HEK293 (cell line): ENCODE measurements around the gene CUEDC1.

ENCODE experiments used
- CTCF ChIA-PET: fragments of 350-600 bp; formaldehyde crosslinking; extraction: SDS; loops from one replicate; lab custom pipeline; 2021; ENCODE audit warnings: antibody characterized with exemption; lab: Yijun Ruan, JAX
- POLR2A ChIA-PET: fragments of 300-600 bp; formaldehyde crosslinking; extraction: SDS; loops from one replicate; lab custom pipeline; 2020; ENCODE audit warnings: antibody characterized with exemption, inconsistent platforms; lab: Yijun Ruan, JAX
- H3K27ac ChIP-seq: fragments of 200-500 bp; sonication (Bioruptor generic); 2 replicates; pipeline ENCODE4 v1.5.1; 2014; ENCODE audit warnings: low read depth, low read length, control low read depth, inconsistent platforms; ENCODE audit errors: extremely low read depth
- H3K36me3 ChIP-seq, 2 experiments: fragments of 200-500 bp in 1 of 2; sonication (Bioruptor generic) in 1 of 2; 1 replicate in 1 of 2; 2 replicates in 1 of 2; pipeline ENCODE4 v1.5.1; 2014 to 2017; ENCODE audit warnings: inconsistent platforms in 2 of 2, low read length in 2 of 2; ENCODE audit not compliant: control insufficient read depth in 2 of 2, insufficient read depth in 1 of 2
- H3K4me1 ChIP-seq: fragments of 200-500 bp; sonication (Bioruptor generic); 2 replicates; pipeline ENCODE4 v1.5.1; 2014; ENCODE audit warnings: mild to moderate bottlenecking, low read length, inconsistent platforms; ENCODE audit not compliant: control insufficient read depth, insufficient read depth
- H3K4me3 ChIP-seq: 2 replicates; pipeline ENCODE4 v1.5.1; 2011; ENCODE audit warnings: low read depth, mild to moderate bottlenecking, control low read depth, low read length, moderate library complexity
- H3K9me3 ChIP-seq: fragments of 200-500 bp; sonication (Bioruptor generic); 2 replicates; pipeline ENCODE4 v1.5.1; 2014; ENCODE audit warnings: low read depth, low read length, inconsistent platforms; ENCODE audit not compliant: control insufficient read depth, insufficient read depth
- EGR2 ChIP-seq: fragments of 450-650 bp; formaldehyde crosslinking; IDR thresholded peaks from 2 replicates; pipeline ENCODE4 v1.5.1; 2016; ENCODE audit warnings: low read depth, missing biosample characterization, missing genetic modification characterization
- IKZF3 ChIP-seq: fragments of 450-650 bp; IDR thresholded peaks from 2 replicates; pipeline ENCODE4 v1.5.0; 2018; ENCODE audit warnings: missing biosample characterization, mild to moderate bottlenecking, missing genetic modification characterization, moderate library complexity
- MZF1 ChIP-seq: fragments of 450-650 bp; formaldehyde crosslinking; IDR thresholded peaks from 2 replicates; pipeline ENCODE4 v1.5.1; 2017; ENCODE audit warnings: missing biosample characterization, missing genetic modification characterization, borderline replicate concordance
- OSR2 ChIP-seq: fragments of 450-650 bp; formaldehyde crosslinking; IDR thresholded peaks from 2 replicates; pipeline ENCODE4 v1.5.1; 2016; ENCODE audit warnings: missing biosample characterization, missing genetic modification characterization
- SP2 ChIP-seq: fragments of 450-650 bp; formaldehyde crosslinking; IDR thresholded peaks from 2 replicates; pipeline ENCODE4 v1.5.1; 2016; ENCODE audit warnings: missing biosample characterization, missing genetic modification characterization
- SP3 ChIP-seq: fragments of 450-650 bp; formaldehyde crosslinking; IDR thresholded peaks from 2 replicates; pipeline ENCODE4 v1.5.1; 2016; ENCODE audit warnings: missing biosample characterization, missing genetic modification characterization
- ZBTB17 ChIP-seq: fragments of 450-650 bp; formaldehyde crosslinking; IDR thresholded peaks from 2 replicates; pipeline ENCODE4 v1.5.1; 2016; ENCODE audit warnings: missing biosample characterization, missing genetic modification characterization
- ZBTB21 ChIP-seq: fragments of 450-650 bp; formaldehyde crosslinking; IDR thresholded peaks from 2 replicates; pipeline ENCODE4 v1.5.1; 2017; ENCODE audit warnings: missing biosample characterization, missing genetic modification characterization
- ZEB2 ChIP-seq: fragments of 450-650 bp; formaldehyde crosslinking; IDR thresholded peaks from 2 replicates; pipeline ENCODE4 v1.5.1; 2016; ENCODE audit warnings: missing biosample characterization, missing genetic modification characterization
- ZFHX2 ChIP-seq: fragments of 450-650 bp; formaldehyde crosslinking; conservative IDR thresholded peaks from 2 replicates; pipeline ENCODE4 v1.5.1; 2016; ENCODE audit warnings: missing biosample characterization, missing genetic modification characterization
- ZNF184 ChIP-seq: fragments of 450-650 bp; IDR thresholded peaks from 2 replicates; pipeline ENCODE4 v1.5.1; 2018; ENCODE audit warnings: missing biosample characterization, mild to moderate bottlenecking, missing genetic modification characterization
- ZNF214 ChIP-seq: fragments of 450-650 bp; formaldehyde crosslinking; IDR thresholded peaks from 2 replicates; pipeline ENCODE4 v1.5.1; 2017; ENCODE audit warnings: missing biosample characterization, mild to moderate bottlenecking, missing genetic modification characterization, borderline replicate concordance
- ZNF426 ChIP-seq: fragments of 450-650 bp; formaldehyde crosslinking; IDR thresholded peaks from 2 replicates; pipeline ENCODE4 v1.5.1; 2017; ENCODE audit warnings: missing biosample characterization, missing genetic modification characterization, mild to moderate bottlenecking, inconsistent platforms, moderate library complexity
- ZNF548 ChIP-seq: fragments of 450-650 bp; formaldehyde crosslinking; IDR thresholded peaks from 2 replicates; pipeline ENCODE4 v1.5.1; 2016; ENCODE audit warnings: missing biosample characterization, missing genetic modification characterization
- ZNF600 ChIP-seq: fragments of 450-650 bp; formaldehyde crosslinking; IDR thresholded peaks from 2 replicates; pipeline ENCODE4 v1.5.1; 2016; ENCODE audit warnings: missing biosample characterization, missing genetic modification characterization
- ZNF629 ChIP-seq: fragments of 450-650 bp; formaldehyde crosslinking; IDR thresholded peaks from 2 replicates; pipeline ENCODE4 v1.5.1; 2017; ENCODE audit warnings: missing biosample characterization, missing genetic modification characterization
- ZNF660 ChIP-seq: fragments of 450-650 bp; IDR thresholded peaks from 2 replicates; pipeline ENCODE4 v1.5.1; 2018; ENCODE audit warnings: missing biosample characterization, mild to moderate bottlenecking, missing genetic modification characterization
- ZNF677 ChIP-seq: fragments of 450-650 bp; IDR thresholded peaks from 2 replicates; pipeline ENCODE4 v1.5.0; 2018; ENCODE audit warnings: missing biosample characterization, mild to moderate bottlenecking, missing genetic modification characterization, moderate library complexity
- ZNF701 ChIP-seq: fragments of 450-650 bp; formaldehyde crosslinking; IDR thresholded peaks from 2 replicates; pipeline ENCODE4 v1.5.1; 2016; ENCODE audit warnings: missing biosample characterization, missing genetic modification characterization
- ZNF76 ChIP-seq: fragments of 450-650 bp; formaldehyde crosslinking; IDR thresholded peaks from 2 replicates; pipeline ENCODE4; 2016; ENCODE audit warnings: low read depth, missing biosample characterization, missing genetic modification characterization, borderline replicate concordance
- ZNF777 ChIP-seq: fragments of 450-650 bp; formaldehyde crosslinking; IDR thresholded peaks from 2 replicates; pipeline ENCODE4 v1.5.1; 2017; ENCODE audit warnings: missing biosample characterization, missing genetic modification characterization, borderline replicate concordance
- ZNF785 ChIP-seq: fragments of 450-650 bp; formaldehyde crosslinking; IDR thresholded peaks from 2 replicates; pipeline ENCODE4 v1.5.1; 2016; ENCODE audit warnings: missing biosample characterization, missing genetic modification characterization
- ZNF843 ChIP-seq: fragments of 450-650 bp; formaldehyde crosslinking; IDR thresholded peaks from 2 replicates; pipeline ENCODE4 v1.5.1; 2016; ENCODE audit warnings: missing biosample characterization, missing genetic modification characterization
- ZXDB ChIP-seq: fragments of 450-650 bp; formaldehyde crosslinking; IDR thresholded peaks from 2 replicates; pipeline ENCODE4 v1.5.1; 2016; ENCODE audit warnings: missing biosample characterization, missing genetic modification characterization
- TF ChIP-seq, protein P1 (sequence below): fragments of 450-650 bp; formaldehyde crosslinking; IDR thresholded peaks from 2 replicates; pipeline ENCODE4 v1.5.1; 2016; ENCODE audit warnings: missing biosample characterization, missing genetic modification characterization
- TF ChIP-seq, protein P2 (sequence below): fragments of 450-650 bp; formaldehyde crosslinking; IDR thresholded peaks from 2 replicates; pipeline ENCODE4 v1.5.1; 2016; ENCODE audit warnings: missing biosample characterization, missing genetic modification characterization
- TF ChIP-seq, protein P3 (sequence below): fragments of 450-650 bp; formaldehyde crosslinking; conservative IDR thresholded peaks from 2 replicates; pipeline ENCODE4 v1.5.1; 2016; ENCODE audit warnings: low read depth, missing biosample characterization, missing genetic modification characterization
- TF ChIP-seq, protein P4 (sequence below): fragments of 450-650 bp; formaldehyde crosslinking; IDR thresholded peaks from 2 replicates; pipeline ENCODE4 v1.5.1; 2016; ENCODE audit warnings: missing biosample characterization, missing genetic modification characterization

The CUEDC1 gene

DNA sequence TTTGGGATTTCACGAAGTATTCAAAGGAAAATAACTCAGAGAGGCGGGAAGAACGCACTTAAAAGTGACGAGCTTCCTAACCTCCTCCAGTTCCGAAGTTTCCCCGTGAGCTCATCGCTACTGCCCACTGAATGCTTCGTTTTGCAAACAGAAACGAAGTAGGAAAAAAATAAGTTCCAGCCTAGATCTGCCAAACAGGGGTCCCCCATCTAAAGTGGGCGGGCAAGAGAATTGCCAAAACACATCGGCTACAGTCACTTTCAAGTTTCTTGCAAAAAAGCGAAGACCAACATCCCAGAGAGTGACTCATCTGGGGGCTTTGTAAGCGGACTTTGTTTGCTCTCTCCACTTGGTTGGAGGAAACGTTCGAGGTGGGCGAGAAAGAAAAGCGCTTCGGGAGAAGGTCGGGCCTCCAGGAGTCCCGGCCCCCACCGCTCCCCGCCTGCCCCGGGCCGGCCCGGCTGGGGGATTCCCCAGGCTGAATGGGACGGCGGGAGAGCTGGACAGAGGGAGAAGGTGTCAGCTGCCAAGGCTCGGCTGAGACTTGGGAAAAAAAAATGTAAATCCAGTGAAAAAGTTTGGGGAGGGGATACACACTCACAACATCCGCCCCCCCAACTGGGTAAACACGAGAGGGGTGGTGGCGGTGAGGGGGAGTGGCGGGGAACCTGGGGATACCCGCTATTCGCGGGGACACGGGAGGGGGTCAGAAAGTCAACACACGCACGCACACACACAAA, 31.8 kb upstream of the CUEDC1 start:
- Histone ChIP-seq H3K4me1 (peaks cover 31% of the 10 kb centered on the region), H3K9me3 (no peaks in the 10 kb centered on the region), H3K27ac (peak overlapping the region; percentile 97), H3K36me3 (peaks cover 5 to 28% of the 10 kb centered on the region in 2 experiments; a peak in 2 of 3 replicates), H3K4me3 (peak overlapping the region; percentile 89)
- ChIA-PET CTCF (interaction anchor here (0.7 to 3.6 kb wide), 20 partner anchors 11 to 134 kb away, joined by 3 to 31 read pairs (median 5); partner anchors contain the start of gene CUEDC1), POLR2A (interaction anchor here (0.9 to 3.6 kb wide), 13 partner anchors 9 to 137 kb away, joined by 3 to 26 read pairs (median 7); partner anchors contain the start of genes CUEDC1, MRPS23 and SRSF1)
- TF ChIP-seq ZNF777 = no peak
- peak; percentile 26; the same call in 1 of the 2 replicates for TF ChIP-seq SP3 (tag by site-specific recombination)
- peak; percentile 54; the same call in 1 of the 2 replicates for TF ChIP-seq ZBTB21 (tag by site-specific recombination)
- peak; percentile 84 for TF ChIP-seq ZFHX2 (tag by site-specific recombination)
- no peak for TF ChIP-seq ZNF785 (tag by site-specific recombination)
- no peak for TF ChIP-seq ZXDB (tag by site-specific recombination)
- TF ChIP-seq SP2 (tag by site-specific recombination) = peak; percentile 67
- TF ChIP-seq, protein P1, sequence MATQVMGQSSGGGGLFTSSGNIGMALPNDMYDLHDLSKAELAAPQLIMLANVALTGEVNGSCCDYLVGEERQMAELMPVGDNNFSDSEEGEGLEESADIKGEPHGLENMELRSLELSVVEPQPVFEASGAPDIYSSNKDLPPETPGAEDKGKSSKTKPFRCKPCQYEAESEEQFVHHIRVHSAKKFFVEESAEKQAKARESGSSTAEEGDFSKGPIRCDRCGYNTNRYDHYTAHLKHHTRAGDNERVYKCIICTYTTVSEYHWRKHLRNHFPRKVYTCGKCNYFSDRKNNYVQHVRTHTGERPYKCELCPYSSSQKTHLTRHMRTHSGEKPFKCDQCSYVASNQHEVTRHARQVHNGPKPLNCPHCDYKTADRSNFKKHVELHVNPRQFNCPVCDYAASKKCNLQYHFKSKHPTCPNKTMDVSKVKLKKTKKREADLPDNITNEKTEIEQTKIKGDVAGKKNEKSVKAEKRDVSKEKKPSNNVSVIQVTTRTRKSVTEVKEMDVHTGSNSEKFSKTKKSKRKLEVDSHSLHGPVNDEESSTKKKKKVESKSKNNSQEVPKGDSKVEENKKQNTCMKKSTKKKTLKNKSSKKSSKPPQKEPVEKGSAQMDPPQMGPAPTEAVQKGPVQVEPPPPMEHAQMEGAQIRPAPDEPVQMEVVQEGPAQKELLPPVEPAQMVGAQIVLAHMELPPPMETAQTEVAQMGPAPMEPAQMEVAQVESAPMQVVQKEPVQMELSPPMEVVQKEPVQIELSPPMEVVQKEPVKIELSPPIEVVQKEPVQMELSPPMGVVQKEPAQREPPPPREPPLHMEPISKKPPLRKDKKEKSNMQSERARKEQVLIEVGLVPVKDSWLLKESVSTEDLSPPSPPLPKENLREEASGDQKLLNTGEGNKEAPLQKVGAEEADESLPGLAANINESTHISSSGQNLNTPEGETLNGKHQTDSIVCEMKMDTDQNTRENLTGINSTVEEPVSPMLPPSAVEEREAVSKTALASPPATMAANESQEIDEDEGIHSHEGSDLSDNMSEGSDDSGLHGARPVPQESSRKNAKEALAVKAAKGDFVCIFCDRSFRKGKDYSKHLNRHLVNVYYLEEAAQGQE = peak; percentile 68
- TF ChIP-seq, protein P2, sequence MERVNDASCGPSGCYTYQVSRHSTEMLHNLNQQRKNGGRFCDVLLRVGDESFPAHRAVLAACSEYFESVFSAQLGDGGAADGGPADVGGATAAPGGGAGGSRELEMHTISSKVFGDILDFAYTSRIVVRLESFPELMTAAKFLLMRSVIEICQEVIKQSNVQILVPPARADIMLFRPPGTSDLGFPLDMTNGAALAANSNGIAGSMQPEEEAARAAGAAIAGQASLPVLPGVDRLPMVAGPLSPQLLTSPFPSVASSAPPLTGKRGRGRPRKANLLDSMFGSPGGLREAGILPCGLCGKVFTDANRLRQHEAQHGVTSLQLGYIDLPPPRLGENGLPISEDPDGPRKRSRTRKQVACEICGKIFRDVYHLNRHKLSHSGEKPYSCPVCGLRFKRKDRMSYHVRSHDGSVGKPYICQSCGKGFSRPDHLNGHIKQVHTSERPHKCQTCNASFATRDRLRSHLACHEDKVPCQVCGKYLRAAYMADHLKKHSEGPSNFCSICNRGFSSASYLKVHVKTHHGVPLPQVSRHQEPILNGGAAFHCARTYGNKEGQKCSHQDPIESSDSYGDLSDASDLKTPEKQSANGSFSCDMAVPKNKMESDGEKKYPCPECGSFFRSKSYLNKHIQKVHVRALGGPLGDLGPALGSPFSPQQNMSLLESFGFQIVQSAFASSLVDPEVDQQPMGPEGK (tag by site-specific recombination) = peak; percentile 72
- TF ChIP-seq ZNF660 = 0 out of 2 replicates have a peak, but pooled peaks have one; percentile 53
- TF ChIP-seq ZNF843 (tag by site-specific recombination) = no peak
- peak; percentile 24; the same call in 1 of the 2 replicates for TF ChIP-seq OSR2 (tag by site-specific recombination)
- TF ChIP-seq ZNF548 (tag by site-specific recombination) = no peak
- TF ChIP-seq ZNF426 (tag by site-specific recombination) = no peak
- no peak for TF ChIP-seq ZNF677 (tag by site-specific recombination)
- peak; percentile 84 for TF ChIP-seq ZNF629 (tag by site-specific recombination)
- peak; percentile 57 for TF ChIP-seq ZEB2 (tag by site-specific recombination)
- TF ChIP-seq ZBTB17 (tag by site-specific recombination) = peak; percentile 28; the same call in 1 of the 2 replicates
- TF ChIP-seq ZNF701 = no peak
- TF ChIP-seq MZF1 = no peak
- no peak for TF ChIP-seq ZNF214 (tag by site-specific recombination)
- peak; percentile 69 for TF ChIP-seq ZNF600 (tag by site-specific recombination)
- TF ChIP-seq EGR2 (tag by site-specific recombination) = peak; percentile 82
- TF ChIP-seq IKZF3 (tag by site-specific recombination) = peak; percentile 42
- TF ChIP-seq, protein P3, sequence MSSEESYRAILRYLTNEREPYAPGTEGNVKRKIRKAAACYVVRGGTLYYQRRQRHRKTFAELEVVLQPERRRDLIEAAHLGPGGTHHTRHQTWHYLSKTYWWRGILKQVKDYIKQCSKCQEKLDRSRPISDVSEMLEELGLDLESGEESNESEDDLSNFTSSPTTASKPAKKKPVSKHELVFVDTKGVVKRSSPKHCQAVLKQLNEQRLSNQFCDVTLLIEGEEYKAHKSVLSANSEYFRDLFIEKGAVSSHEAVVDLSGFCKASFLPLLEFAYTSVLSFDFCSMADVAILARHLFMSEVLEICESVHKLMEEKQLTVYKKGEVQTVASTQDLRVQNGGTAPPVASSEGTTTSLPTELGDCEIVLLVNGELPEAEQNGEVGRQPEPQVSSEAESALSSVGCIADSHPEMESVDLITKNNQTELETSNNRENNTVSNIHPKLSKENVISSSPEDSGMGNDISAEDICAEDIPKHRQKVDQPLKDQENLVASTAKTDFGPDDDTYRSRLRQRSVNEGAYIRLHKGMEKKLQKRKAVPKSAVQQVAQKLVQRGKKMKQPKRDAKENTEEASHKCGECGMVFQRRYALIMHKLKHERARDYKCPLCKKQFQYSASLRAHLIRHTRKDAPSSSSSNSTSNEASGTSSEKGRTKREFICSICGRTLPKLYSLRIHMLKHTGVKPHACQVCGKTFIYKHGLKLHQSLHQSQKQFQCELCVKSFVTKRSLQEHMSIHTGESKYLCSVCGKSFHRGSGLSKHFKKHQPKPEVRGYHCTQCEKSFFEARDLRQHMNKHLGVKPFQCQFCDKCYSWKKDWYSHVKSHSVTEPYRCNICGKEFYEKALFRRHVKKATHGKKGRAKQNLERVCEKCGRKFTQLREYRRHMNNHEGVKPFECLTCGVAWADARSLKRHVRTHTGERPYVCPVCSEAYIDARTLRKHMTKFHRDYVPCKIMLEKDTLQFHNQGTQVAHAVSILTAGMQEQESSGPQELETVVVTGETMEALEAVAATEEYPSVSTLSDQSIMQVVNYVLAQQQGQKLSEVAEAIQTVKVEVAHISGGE (tag by site-specific recombination) = peak; percentile 11
- peak; percentile 6; the same call in 1 of the 2 replicates for TF ChIP-seq ZNF76
- 0 out of 2 replicates have a peak, but pooled peaks have one; percentile 13 for TF ChIP-seq ZNF184 (tag by site-specific recombination)
- TF ChIP-seq, protein P4, sequence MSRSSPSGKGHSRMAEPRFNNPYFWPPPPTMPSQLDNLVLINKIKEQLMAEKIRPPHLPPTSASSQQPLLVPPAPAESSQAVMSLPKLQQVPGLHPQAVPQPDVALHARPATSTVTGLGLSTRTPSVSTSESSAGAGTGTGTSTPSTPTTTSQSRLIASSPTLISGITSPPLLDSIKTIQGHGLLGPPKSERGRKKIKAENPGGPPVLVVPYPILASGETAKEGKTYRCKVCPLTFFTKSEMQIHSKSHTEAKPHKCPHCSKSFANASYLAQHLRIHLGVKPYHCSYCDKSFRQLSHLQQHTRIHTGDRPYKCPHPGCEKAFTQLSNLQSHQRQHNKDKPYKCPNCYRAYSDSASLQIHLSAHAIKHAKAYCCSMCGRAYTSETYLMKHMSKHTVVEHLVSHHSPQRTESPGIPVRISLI = peak; percentile 48; the same call in 1 of the 2 replicates
